Mesendoderm (in vitro differentiated cells): ENCODE results near the gene KIR3DL3. TPM values are rescaled to one million over a fixed set of nuclear protein-coding genes. Genes with fewer than 3 reads are reported as not detected.
"Not testable (repeated sequence)": the region's sequence is repeated elsewhere in the genome, so short reads cannot be mapped to it uniquely, and the experiment has no call there.

Source experiments
- DNase-seq: peaks from one replicate; pipeline ENCODE4 v3.0.0; 2013
- H2AK5ac ChIP-seq: 2 replicates; pipeline ENCODE4 v1.6.1; 2013; ENCODE audit warnings: low read length, inconsistent platforms
- H2BK120ac ChIP-seq: 2 replicates; pipeline ENCODE4 v1.6.1; 2013; ENCODE audit warnings: low read depth, mild to moderate bottlenecking, low read length, moderate library complexity, mixed read lengths
- H2BK15ac ChIP-seq: replicated peaks from 2 replicates; pipeline ENCODE4 v1.6.1; 2013; ENCODE audit warnings: low read depth, mild to moderate bottlenecking, moderate library complexity
- H2BK5ac ChIP-seq: 2 replicates; pipeline ENCODE4 v1.6.1; 2013; ENCODE audit warnings: low read length, inconsistent platforms
- H3K18ac ChIP-seq: 2 replicates; pipeline ENCODE4 v1.6.1; 2013; ENCODE audit warnings: mild to moderate bottlenecking, low read length, mixed read lengths
- H3K23ac ChIP-seq: one replicate; pipeline ENCODE4 v1.6.1; 2013; ENCODE audit warnings: low read length
- H3K27ac ChIP-seq: 2 replicates; pipeline ENCODE4 v1.5.1; 2013; ENCODE audit warnings: low read depth, mild to moderate bottlenecking, inconsistent platforms, low read length, moderate library complexity
- H3K27me3 ChIP-seq: 2 replicates; pipeline ENCODE4 v1.6.1; 2013; ENCODE audit warnings: low read length, control low read depth, mild to moderate bottlenecking, inconsistent platforms; ENCODE audit not compliant: insufficient read depth, poor library complexity
- H3K36me3 ChIP-seq: 2 replicates; pipeline ENCODE4 v1.6.1; 2013; ENCODE audit warnings: low read length, inconsistent platforms; ENCODE audit not compliant: control insufficient read depth, insufficient read depth
- H3K4ac ChIP-seq: one replicate; pipeline ENCODE4 v1.6.1; 2013; ENCODE audit warnings: low read depth, mild to moderate bottlenecking, low read length, moderate library complexity
- H3K4me1 ChIP-seq: 2 replicates; pipeline ENCODE4 v1.6.1; 2013; ENCODE audit warnings: low read depth, low read length, inconsistent platforms; ENCODE audit not compliant: control insufficient read depth
- H3K4me2 ChIP-seq: 2 replicates; pipeline ENCODE4 v1.6.1; 2013; ENCODE audit warnings: low read length
- H3K4me3 ChIP-seq: 2 replicates; pipeline ENCODE4 v1.5.1; 2013; ENCODE audit warnings: mild to moderate bottlenecking, low read length
- H3K56ac ChIP-seq: one replicate; pipeline ENCODE4 v1.6.1; 2013; ENCODE audit warnings: low read length
- H3K79me1 ChIP-seq: 2 replicates; pipeline ENCODE4 v1.6.1; 2013; ENCODE audit warnings: low read length, inconsistent platforms
- H3K79me2 ChIP-seq: 2 replicates; pipeline ENCODE4 v1.6.1; 2013; ENCODE audit warnings: mild to moderate bottlenecking, low read length; ENCODE audit not compliant: control insufficient read depth, insufficient read depth
- H3K9ac ChIP-seq: 2 replicates; pipeline ENCODE4 v1.6.1; 2013; ENCODE audit warnings: low read length, inconsistent platforms
- H4K5ac ChIP-seq: one replicate; pipeline ENCODE4 v1.6.1; 2013; ENCODE audit warnings: low read length
- H4K8ac ChIP-seq: one replicate; pipeline ENCODE4 v1.6.1; 2013; ENCODE audit warnings: low read depth, mild to moderate bottlenecking, control low read depth, low read length, moderate library complexity
- WGBS: extraction: QIAGEN DNeasy Blood & Tissue Kit; methylation state at CpG from one replicate; pipeline ENCODE4 v1.1.7; 2013; ENCODE audit warnings: low lambda C conversion rate, missing lambda C conversion rate; ENCODE audit not compliant: insufficient coverage; ENCODE audit errors: extremely low coverage; 5-methylcytosine and 5-hydroxymethylcytosine counted together
- small RNA-seq: library from polyadenylated mRNA; stranded (forward); fragments of <200 nt; extraction: miRNeasy Mini kit (QIAGEN cat#:217004); gene quantifications from one replicate; pipeline ENCODE3, GENCODE V24; 2013; ENCODE audit not compliant: insufficient read depth

KIR3DL3 gene

DNA sequence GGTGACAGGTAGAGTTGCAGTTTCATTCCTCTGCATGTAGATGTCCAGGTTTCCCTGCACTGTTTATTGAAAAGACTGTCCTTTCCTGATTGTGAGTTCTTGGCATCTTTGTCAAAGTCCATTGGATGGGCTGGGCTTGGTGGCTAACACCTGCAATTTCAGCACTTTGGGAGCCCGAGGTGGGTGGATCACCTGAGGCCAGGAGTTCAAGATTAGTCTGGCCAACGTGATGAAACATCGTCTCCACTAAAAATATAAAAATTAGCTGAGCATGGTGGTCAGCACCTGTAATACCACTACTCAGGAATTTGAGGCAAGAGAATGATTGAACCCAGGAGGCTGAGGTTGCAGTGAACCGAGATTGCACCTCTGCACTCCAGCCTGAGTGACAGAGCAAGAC lies 53.6 kb downstream of the KIR3DL3 start:
- not testable (repeated sequence) for H3K4me1 ChIP-seq, H3K4ac ChIP-seq, H2BK15ac ChIP-seq, H2AK5ac ChIP-seq, H3K4me2 ChIP-seq, H3K79me1 ChIP-seq, H2BK5ac ChIP-seq, H4K8ac ChIP-seq, H3K4me3 ChIP-seq, H3K79me2 ChIP-seq, DNase-seq, H2BK120ac ChIP-seq, H3K9ac ChIP-seq, H4K5ac ChIP-seq, H3K27me3 ChIP-seq, H3K23ac ChIP-seq, H3K18ac ChIP-seq, H3K27ac ChIP-seq, H3K36me3 ChIP-seq, H3K56ac ChIP-seq
- WGBS, result no CpG with 5 or more reads among the region's 4 CpGs

DNA sequence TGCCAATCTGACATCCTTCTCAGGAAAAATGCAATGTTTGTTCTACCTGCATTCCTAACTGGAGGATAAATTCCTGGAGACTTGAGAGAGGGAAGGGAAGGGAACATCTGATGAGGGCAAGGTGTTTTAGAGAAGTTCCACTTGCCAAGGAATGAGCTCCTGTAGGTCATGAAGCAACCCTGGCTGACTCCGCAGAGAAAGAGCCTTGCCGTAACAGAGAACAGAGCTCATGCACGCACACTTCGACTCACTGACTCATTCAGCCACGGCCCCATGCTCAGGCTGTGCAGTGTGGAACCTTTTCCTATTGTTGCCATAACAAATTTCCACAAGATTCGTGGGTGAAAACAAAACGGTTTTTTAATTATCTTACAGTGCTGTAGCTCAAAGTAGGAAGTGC lies 54.7 kb downstream of the KIR3DL3 start:
- H3K27me3 ChIP-seq, H3K79me2 ChIP-seq, H3K27ac ChIP-seq, H4K5ac ChIP-seq, H3K4me3 ChIP-seq, H2BK120ac ChIP-seq, DNase-seq, H3K4me1 ChIP-seq, H3K4ac ChIP-seq, H3K79me1 ChIP-seq, H3K56ac ChIP-seq, H3K23ac ChIP-seq, H3K36me3 ChIP-seq, H4K8ac ChIP-seq, H3K4me2 ChIP-seq, H3K18ac ChIP-seq, H3K9ac ChIP-seq, H2BK15ac ChIP-seq, H2AK5ac ChIP-seq, H2BK5ac ChIP-seq: not testable (repeated sequence)
- no CpG with 5 or more reads among the region's 7 CpGs for WGBS

DNA sequence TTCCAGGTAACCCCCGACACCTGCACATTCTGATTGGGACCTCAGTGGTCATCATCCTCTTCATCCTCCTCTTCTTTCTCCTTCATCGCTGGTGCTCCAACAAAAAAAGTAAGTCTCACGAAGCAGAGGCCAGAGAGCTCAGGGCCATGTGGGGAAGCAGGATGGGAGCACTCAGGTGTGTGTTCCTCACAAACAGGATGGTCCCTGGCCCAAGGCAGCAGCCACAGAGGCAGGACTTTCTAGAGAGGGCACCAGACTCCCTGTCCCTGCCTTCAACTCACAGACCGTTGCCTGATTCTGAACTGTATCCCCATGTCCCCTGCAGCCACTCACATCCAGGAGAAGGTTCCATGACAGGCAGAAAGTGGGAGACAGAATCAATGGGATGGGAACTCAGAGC lies 58.7 kb downstream of the KIR3DL3 start:
- not testable (repeated sequence) for H3K4me3 ChIP-seq, H4K8ac ChIP-seq, H3K79me2 ChIP-seq, H3K27me3 ChIP-seq, H3K27ac ChIP-seq, H4K5ac ChIP-seq, H3K4me2 ChIP-seq, H2AK5ac ChIP-seq, H3K56ac ChIP-seq, H3K79me1 ChIP-seq, DNase-seq, H3K18ac ChIP-seq, H3K36me3 ChIP-seq, H2BK120ac ChIP-seq, H2BK15ac ChIP-seq, H3K4ac ChIP-seq, H2BK5ac ChIP-seq, H3K23ac ChIP-seq, H3K4me1 ChIP-seq, H3K9ac ChIP-seq
- WGBS, result no CpG with 5 or more reads among the region's 4 CpGs

Small RNA genes within 50 kb of the gene (small RNA-seq; reads per million reads assigned to genes)
- gene AC245128.2, result not detected
- gene KIR3DP1, result not detected
